ENCODE results near the gene IREB2. TPM values are rescaled to one million over a fixed set of nuclear protein-coding genes. Genes with fewer than 3 reads are reported as not detected.

The IREB2 gene
- polyA plus RNA-seq, 1 of the 3 experiments (the other 2 are of a cell fraction), result 9.5 TPM

- no peaks in the 10 kb centered on the region for H4K20me1 ChIP-seq (ENCODE audit: insufficient read depth)
- no peak overlapping the region for H2AFZ ChIP-seq (ENCODE audit: low read depth)
- ChIA-PET CTCF (interaction anchor here (0.7 to 33.6 kb wide), 4 partner anchors 10 to 93 kb away, joined by 3 to 772 read pairs (median 3); partner anchors contain the start of gene SKIC8), POLR2A (no interaction called here)
- H3K9me3 ChIP-seq, result no peaks in the 10 kb centered on the region
- no peaks in the 10 kb centered on the region for H3K36me3 ChIP-seq (replicated peaks in 1 of 2; ENCODE audit: control insufficient read depth in 1 of 2, insufficient read depth in 2 of 2, low read length in 1 of 2)
- DNase-seq, result no peak
- H3F3A ChIP-seq (replicated peaks; ENCODE audit: insufficient read depth), result peaks cover 4% of the 10 kb centered on the region
- 85% methylated on average over 12 of the region's 26 CpGs for WGBS (ENCODE audit: low lambda C conversion rate)
- no peak overlapping the region for H3K9ac ChIP-seq
- no peaks in the 10 kb centered on the region for H3K79me2 ChIP-seq (ENCODE audit: insufficient read depth)
- no peaks in the 10 kb centered on the region for H3K27me3 ChIP-seq (ENCODE audit: insufficient read depth)
- no peak for TF ChIP-seq SMC3 (IDR thresholded peaks at IDR 0.05; ENCODE audit: low read depth, low read length)
- TF ChIP-seq NRF1 (IDR thresholded peaks at IDR 0.05; ENCODE audit: low read depth, low read length), result no peak
- TF ChIP-seq ZBTB33 (IDR thresholded peaks at IDR 0.05; ENCODE audit: borderline replicate concordance, low read depth), result no peak
- TF ChIP-seq USF2 (IDR thresholded peaks at IDR 0.05; ENCODE audit: borderline replicate concordance, low read depth, low read length), result no peak
- TF ChIP-seq EP300 (IDR thresholded peaks at IDR 0.05; ENCODE audit: borderline replicate concordance in 1 of 2, low read depth in 1 of 2, low read length in 1 of 2), result no peak
- TF ChIP-seq POLR2AphosphoS5 (IDR thresholded peaks at IDR 0.05; ENCODE audit: low read depth, low read length), result no peak
- TF ChIP-seq GATA2 (CRISPR knock-in tag; IDR thresholded peaks at IDR 0.05), result no peak
- TF ChIP-seq YY1 (IDR thresholded peaks at IDR 0.05; ENCODE audit: low read depth), result no peak
- no peak for TF ChIP-seq TCF12 (IDR thresholded peaks at IDR 0.05)
- TF ChIP-seq FOXJ3 (CRISPR knock-in tag; IDR thresholded peaks at IDR 0.05), result no peak
- no peak for TF ChIP-seq ELF1 (IDR thresholded peaks at IDR 0.05)
- no peak for TF ChIP-seq MEF2A (IDR thresholded peaks at IDR 0.05; ENCODE audit: borderline replicate concordance, low read depth)
- no peak for TF ChIP-seq RAD21 (IDR thresholded peaks at IDR 0.05; ENCODE audit: low read length)
- H3K27ac ChIP-seq (ENCODE audit: low read depth in 2 of 2, low read length in 1 of 2), result no peak overlapping the region
- no peaks in the 10 kb centered on the region for H3K9me2 ChIP-seq
- H3K4me3 ChIP-seq (ENCODE audit: low read depth in 2 of 2, low read length in 1 of 2), result no peak overlapping the region
- no peak overlapping the region for H3K4me2 ChIP-seq
- peaks cover 0 to 19% of the 10 kb centered on the region in 2 experiments; a peak in 2 of 4 replicates for H3K4me1 ChIP-seq (ENCODE audit: control insufficient read depth in 1 of 2, insufficient read depth in 2 of 2, low read depth in 1 of 2, low read length in 1 of 2)
Observed at GRCh38 chr15:78405336-78405924, 32.6 kb upstream of the IREB2 start.

GRCh38 chr15:78406016-78406585 is 31.9 kb upstream of the IREB2 start:
- WGBS (ENCODE audit: low lambda C conversion rate), result 59% methylated on average over 6 of the region's 8 CpGs
- H3K4me3 ChIP-seq (ENCODE audit: low read depth in 2 of 2, low read length in 1 of 2), result no peak overlapping the region
- no peak overlapping the region for H3K27ac ChIP-seq (ENCODE audit: low read depth in 2 of 2, low read length in 1 of 2)
- no peak for TF ChIP-seq ZBTB33 (IDR thresholded peaks at IDR 0.05; ENCODE audit: borderline replicate concordance, low read depth)
- TF ChIP-seq RAD21 (IDR thresholded peaks at IDR 0.05; ENCODE audit: low read length), result no peak
- no peak for TF ChIP-seq RFX5 (IDR thresholded peaks at IDR 0.05; ENCODE audit: low read length)
- no peak for TF ChIP-seq POLR2AphosphoS5 (IDR thresholded peaks at IDR 0.05; ENCODE audit: low read depth, low read length)
- no peak for TF ChIP-seq USF1 (IDR thresholded peaks at IDR 0.05; ENCODE audit: borderline replicate concordance, low read depth)
- TF ChIP-seq RCOR1 (IDR thresholded peaks at IDR 0.05; ENCODE audit: low read length), result no peak
- no peak for TF ChIP-seq USF2 (IDR thresholded peaks at IDR 0.05; ENCODE audit: borderline replicate concordance, low read depth, low read length)
- TF ChIP-seq GATA2 (CRISPR knock-in tag; IDR thresholded peaks at IDR 0.05), result no peak
- no peak for TF ChIP-seq EZH2phosphoT487 (IDR thresholded peaks at IDR 0.05; ENCODE audit: borderline replicate concordance, low read depth)
- TF ChIP-seq FOXJ3 (CRISPR knock-in tag; IDR thresholded peaks at IDR 0.05), result no peak
- no peak for TF ChIP-seq YY1 (IDR thresholded peaks at IDR 0.05; ENCODE audit: low read depth)
- no peak for TF ChIP-seq TAF1 (IDR thresholded peaks at IDR 0.05; ENCODE audit: borderline replicate concordance, low read depth, low read length)
- H3K9me2 ChIP-seq, result no peaks in the 10 kb centered on the region
- ChIA-PET POLR2A (no interaction called here), CTCF (interaction anchor here (1.0 to 33.6 kb wide), 5 partner anchors 9 to 93 kb away, joined by 3 to 772 read pairs (median 5); partner anchors contain the start of gene SKIC8)
- no peak overlapping the region for H2AFZ ChIP-seq (ENCODE audit: low read depth)
- no peak overlapping the region for H3K9ac ChIP-seq
- no peak for DNase-seq
- H4K20me1 ChIP-seq (ENCODE audit: insufficient read depth), result no peaks in the 10 kb centered on the region
- H3F3A ChIP-seq (replicated peaks; ENCODE audit: insufficient read depth), result peaks cover 4% of the 10 kb centered on the region
- no peak overlapping the region for H3K4me2 ChIP-seq
- no peaks in the 10 kb centered on the region for H3K9me3 ChIP-seq
- H3K79me2 ChIP-seq (ENCODE audit: insufficient read depth), result no peaks in the 10 kb centered on the region
- no peaks in the 10 kb centered on the region for H3K36me3 ChIP-seq (replicated peaks in 1 of 2; ENCODE audit: control insufficient read depth in 1 of 2, insufficient read depth in 2 of 2, low read length in 1 of 2)
- H3K27me3 ChIP-seq (ENCODE audit: insufficient read depth), result no peaks in the 10 kb centered on the region
- peaks cover 0 to 19% of the 10 kb centered on the region in 2 experiments; a peak in 2 of 4 replicates for H3K4me1 ChIP-seq (ENCODE audit: control insufficient read depth in 1 of 2, insufficient read depth in 2 of 2, low read depth in 1 of 2, low read length in 1 of 2)

All from SK-N-SH (cell line).